Measurements from ENCODE around the gene ZNF33A.

- TF ChIP-seq, protein P1, sequence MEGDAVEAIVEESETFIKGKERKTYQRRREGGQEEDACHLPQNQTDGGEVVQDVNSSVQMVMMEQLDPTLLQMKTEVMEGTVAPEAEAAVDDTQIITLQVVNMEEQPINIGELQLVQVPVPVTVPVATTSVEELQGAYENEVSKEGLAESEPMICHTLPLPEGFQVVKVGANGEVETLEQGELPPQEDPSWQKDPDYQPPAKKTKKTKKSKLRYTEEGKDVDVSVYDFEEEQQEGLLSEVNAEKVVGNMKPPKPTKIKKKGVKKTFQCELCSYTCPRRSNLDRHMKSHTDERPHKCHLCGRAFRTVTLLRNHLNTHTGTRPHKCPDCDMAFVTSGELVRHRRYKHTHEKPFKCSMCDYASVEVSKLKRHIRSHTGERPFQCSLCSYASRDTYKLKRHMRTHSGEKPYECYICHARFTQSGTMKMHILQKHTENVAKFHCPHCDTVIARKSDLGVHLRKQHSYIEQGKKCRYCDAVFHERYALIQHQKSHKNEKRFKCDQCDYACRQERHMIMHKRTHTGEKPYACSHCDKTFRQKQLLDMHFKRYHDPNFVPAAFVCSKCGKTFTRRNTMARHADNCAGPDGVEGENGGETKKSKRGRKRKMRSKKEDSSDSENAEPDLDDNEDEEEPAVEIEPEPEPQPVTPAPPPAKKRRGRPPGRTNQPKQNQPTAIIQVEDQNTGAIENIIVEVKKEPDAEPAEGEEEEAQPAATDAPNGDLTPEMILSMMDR (IDR thresholded peaks at IDR 0.05; ENCODE audit: insufficient read depth, low read length): no peak
- TF ChIP-seq REST (IDR thresholded peaks at IDR 0.05; ENCODE audit: insufficient replicate concordance, low read depth): no peak
Measured at GRCh38 chr10:38047666-38048065, 37.2 kb downstream of the ZNF33A start.
